ENCODE results near the gene SLC15A1.

The SLC15A1 gene

DNA sequence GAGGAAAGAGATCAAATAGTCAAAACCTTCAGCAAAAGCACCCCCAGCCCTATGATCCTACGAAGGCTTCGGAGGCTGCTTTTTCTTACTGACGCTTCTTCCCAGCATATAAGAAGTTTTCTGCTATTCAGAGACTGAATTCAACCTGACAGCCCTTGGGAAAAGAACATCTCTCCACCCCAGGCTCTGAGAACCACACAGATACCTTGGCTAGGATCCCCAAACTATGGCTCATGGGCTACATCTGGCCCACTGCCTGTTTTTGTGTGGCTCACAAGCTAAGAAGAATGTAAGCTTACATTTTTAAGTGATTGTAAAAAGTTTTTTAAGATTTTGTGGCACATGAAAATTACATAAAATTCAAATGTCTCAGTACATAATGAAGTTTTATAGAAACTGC, 3.0 kb downstream of the SLC15A1 start:
- DNase-seq: peak; percentile 72

DNA sequence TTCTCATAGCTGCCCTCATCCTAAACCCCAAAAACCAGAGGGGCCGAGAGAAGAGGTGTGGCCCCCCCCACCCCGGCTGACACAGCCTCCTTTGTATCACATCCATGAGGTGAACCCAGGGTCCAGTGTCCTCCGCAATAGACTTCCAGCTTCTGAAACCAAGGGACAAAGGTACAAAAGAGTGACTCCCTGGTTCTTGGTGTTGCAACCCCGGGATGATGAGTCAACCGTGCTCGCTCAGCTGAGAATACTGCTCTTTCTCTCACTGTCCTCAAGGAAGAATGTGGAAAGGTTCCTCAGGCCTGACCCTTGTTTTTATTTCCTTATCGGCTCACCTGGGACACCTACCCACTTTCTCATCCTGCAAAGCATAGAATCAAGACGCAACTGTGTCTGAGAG, 5.5 kb downstream of the SLC15A1 start:
- DNase-seq: no peak

DNA sequence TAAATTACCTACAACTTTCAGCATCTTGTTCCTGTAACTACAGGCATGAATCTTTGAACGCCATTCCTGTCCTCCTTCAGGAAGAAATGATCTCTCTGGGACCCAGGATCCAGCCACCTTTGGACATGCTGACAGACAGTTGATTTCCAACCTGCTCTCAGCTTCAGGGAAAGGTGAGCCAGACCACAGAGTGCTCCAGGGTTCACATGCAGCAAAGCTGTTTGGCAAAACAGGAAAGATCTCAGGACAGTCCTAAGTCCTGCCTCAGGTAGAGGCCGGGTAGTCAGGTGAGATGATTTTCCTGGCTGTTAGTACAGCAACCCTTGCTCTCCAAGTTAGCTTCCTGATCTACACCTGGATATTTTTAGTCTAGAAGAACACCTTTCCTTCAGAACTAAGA, 9.1 kb downstream of the SLC15A1 start:
- DNase-seq: no peak

DNA sequence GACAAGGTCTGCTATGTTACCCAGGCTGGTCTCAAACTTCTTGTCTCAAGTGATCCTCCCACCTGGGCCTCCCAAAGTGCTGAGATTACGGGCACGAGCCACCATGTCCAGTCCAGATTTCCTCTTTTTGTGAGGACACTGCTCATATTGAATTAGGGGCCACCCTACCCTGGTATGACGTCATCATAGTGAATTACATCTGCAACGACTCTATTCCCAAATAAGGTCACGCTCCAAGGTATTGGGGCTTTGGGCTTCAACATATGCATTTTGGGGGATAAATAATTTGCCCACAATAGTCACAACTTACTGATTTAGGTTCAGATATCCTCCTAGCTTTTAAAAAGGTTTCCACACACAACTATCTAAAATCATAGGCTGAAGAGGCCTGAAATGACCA, 9.5 kb downstream of the SLC15A1 start:
- DNase-seq: no peak

DNA sequence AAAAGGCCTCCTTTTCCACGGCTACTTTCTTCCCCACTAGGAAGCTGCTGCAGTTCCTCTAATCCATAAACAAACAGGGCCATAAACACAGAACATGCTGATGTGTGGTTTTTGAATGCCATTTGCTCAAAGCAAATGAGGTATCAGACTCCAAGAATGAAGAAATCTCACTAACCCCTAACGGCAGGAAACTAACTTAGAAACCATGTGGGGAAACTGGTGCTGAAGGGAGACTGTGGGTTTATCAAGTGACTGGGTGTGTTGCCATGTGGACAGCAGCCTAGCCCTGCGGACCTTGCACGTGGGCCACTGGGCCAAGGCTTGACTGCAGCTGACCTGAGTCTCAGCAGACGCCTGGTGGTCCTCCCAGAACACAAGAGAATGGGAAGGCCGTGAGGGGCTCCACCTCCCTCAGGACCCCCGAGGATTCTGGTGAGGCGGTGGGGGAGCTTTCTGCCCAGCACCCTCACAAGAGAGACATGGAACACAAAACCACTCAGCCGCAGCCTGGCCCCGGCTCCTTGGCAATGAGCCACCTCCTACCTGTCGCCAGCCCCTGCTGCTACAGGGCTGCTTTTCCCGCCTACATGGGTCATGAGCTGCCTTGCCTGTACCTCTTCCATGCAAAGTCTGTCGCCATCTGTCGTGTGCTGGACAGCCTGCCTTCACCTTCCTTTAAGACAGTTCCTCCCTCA, 10.6 kb downstream of the SLC15A1 start:
- DNase-seq: no peak

DNA sequence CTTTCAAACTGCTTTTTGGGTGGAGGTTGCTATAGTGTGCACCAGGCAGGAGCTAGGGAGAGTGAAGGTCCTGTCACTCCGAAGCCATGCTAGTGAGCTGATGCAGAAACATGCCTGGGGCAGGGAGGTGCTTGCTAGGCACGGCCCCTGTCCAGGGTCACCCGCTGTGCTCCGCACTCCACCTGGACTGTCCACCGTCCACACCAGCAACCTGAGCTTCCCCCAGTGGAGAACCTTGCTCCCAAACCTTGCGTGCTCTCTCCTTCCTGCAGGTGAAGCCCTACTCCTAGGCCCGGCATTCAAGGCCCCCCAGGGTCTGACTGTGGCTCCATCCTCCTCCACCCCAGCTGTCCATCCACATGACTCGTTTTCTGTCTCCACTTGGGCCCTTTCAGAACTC, 12.3 kb downstream of the SLC15A1 start:
- DNase-seq: no peak

DNA sequence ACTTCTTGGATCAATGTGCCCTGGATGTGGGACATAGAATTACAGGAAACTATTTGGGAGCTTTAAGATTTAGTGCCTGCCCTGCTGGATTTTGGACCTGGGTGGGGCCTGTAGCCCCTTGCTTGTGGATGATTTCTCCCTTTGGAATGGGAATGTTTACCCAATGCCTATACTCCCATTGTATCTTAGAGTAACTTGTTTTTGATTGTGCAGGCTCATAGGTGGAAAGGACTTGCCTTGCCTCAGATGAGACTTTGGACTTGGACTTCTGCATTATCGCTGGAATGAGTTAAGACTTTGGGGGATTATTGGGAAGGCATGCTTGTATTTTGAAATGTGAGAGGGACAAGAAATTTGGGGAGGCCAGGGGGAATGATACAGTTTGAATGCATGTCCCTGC, 13.5 kb downstream of the SLC15A1 start:
- no peak for DNase-seq

DNA sequence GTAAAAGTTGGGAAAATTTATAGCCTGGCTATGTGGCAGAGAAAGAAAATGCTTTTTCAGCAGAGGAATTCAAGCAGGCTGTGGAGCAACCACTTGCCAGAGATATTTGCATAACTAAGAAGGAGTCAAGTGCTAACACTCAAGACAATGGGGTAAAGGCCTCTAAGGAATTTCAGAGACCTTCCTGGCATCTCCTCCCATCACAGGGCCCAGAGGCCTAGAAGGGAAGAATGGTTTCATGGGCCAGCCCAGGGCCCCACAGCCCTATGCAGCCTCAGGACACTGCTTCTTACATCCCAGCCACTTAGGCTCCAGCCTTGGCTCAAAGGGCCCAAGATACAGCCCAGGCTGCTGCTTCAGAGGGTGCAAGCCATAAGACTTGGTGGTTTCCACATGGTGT, 14.3 kb downstream of the SLC15A1 start:
- DNase-seq: no peak

DNA sequence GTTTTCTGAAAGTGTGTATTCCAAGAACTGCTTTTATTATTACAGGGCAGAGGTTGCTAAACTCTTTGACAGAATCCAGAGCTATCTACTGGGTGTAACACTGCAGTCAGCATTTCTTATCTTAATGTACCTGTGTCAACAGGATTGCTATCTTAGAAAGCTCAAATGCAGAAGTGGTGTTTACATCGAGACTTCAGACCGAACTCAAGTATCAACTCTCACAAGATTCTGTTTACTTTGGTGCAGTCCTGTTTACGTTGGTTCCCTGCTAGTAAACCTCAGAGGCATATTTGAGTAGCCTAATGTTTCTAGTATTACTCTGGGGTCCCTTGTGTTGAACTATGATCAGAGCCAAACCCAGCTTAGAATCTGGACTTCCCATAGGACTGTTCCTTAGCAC, 20.5 kb downstream of the SLC15A1 start:
- no peak for DNase-seq

DNA sequence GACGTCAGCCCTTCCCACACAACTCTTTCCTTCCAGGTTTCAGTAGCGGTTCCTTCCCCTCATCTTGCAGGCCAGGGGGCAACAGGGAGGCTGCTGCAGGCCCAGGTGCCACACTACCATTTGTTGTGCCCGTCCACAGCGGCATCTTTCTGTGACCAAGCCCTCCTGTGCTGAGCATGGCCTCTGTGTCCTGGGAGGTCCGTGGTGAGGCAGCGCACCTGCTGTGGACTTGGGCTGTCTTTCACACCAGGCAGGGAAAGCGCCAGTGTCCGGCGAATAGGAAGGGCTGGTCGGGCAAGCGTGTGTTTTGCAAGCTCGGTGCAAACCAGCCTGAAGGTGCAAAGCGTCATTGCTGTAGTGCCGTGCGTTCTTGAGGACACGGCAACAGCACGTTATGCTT, 21.4 kb downstream of the SLC15A1 start:
- DNase-seq: no peak

DNA sequence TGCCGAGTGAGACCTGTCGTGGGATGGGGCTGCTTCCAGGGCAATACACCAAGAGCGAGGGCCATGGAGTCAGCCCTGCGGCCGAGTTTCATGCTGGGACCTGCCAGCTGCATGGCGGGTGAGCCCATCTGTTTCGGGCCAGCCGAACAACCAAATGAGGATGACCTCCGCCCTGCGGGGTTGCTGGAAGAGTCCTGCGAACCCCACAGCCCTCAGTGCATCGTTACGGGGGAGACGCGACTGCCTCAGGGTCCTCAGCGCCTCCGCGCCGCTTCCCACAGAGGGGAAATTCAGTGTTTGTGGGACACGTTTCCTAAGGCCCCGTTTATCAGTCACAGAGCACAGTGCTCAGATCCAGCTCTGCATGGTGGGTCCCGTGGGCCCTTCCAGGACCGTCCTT, 22.0 kb downstream of the SLC15A1 start:
- no peak for DNase-seq

DNA sequence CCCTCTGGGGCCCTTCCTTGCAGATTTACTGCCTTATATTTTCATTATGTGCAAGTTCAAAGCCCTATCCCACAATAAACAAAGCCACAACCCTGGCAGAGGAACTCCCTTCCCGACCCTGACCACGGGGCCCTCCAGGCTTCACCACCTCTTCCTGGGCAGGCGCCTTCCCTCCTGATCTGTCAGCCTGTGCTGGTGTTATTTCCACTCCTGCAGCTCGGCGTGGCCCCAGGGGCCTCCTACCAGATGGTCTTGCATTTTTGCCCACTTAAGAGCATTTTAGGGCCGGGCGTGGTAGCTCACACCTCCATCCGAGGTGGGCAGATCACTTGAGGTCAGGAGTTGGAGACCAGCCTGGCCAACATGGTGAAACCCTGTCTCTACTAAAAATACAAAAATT, 22.8 kb downstream of the SLC15A1 start:
- no peak for DNase-seq

DNA sequence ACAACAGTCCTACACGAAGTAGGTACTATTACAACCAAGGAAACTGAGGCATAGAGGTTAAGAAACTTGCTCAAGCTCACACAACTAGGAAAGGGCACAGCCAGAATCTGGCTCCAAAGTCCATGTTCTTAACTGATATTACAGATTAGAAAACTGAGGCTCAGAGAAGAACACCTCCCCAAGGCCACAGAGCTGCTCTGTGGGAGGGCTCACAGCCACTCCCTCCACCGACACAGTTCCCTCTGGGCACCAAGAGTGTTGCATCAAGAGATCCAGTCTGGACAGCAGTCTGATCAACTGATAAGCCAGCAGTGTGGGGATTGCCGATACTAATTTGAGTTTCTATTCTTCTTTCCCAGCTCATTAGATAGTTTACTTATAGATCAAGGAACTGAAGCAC, 29.5 kb downstream of the SLC15A1 start:
- no peak for DNase-seq

DNA sequence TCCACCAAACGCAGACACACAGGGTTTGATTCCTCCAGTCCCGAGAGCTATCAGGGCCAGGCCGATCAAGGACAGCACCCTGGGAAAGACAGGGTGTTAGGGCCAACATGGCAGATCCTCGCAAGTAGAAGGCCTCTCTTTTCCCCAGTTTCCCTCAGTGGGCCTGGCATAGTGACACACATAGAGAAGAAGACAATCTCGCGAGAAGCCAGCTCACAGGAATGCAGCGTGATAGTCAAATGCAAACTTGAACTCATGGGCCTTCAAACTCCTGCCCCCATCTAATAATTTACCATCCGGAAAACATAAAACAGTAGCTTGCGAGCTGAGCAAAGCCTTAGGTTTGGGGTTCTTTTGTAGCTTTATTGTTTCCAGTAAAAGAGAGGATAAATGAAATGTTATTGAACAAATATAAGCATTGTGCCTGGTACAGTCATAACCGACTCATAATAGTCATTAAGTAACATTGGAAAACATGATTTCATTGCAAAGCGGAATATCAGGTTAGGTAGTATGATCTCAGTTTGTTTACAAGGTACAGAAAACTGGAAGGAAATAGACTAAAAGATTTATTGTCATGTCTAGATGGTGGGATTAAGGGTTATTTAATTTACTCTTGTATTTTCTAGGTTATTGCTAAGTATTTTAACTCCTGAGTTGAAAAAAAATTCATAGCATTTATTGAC, 30.5 kb downstream of the SLC15A1 start:
- DNase-seq: no peak

DNA sequence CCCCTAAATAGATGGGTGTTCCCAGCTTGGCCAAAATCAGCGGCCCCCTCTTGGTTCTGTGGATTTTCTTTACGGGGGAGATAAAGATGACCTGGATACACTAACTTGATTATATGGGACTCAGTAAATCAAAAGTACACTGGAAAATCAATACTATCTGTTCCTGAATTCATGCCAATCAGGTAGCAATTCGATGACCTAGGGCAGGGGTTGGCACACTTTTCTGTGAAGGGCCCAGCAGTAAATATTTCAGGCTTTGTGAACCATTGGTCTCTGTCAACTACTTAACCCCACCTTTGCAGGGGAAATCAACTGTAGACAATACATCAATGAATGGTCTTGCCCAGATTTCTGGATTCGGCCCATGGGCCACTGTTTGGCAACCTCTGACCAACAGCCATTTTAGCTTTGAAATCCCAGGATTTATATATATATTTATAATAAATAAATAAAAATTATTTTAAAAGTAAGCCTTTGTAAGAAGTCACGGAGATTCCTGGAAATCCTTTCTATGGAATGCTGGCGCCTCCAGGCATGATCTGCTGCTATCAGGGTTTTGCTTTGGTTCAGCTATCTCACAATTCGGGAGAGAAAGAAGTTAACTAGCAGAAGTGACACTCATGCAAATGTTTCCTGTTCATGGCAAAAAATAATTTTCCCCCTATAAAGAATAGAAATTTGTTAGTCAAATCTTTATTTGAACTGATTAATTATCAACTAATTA, 32.8 kb downstream of the SLC15A1 start:
- DNase-seq: no peak

DNA sequence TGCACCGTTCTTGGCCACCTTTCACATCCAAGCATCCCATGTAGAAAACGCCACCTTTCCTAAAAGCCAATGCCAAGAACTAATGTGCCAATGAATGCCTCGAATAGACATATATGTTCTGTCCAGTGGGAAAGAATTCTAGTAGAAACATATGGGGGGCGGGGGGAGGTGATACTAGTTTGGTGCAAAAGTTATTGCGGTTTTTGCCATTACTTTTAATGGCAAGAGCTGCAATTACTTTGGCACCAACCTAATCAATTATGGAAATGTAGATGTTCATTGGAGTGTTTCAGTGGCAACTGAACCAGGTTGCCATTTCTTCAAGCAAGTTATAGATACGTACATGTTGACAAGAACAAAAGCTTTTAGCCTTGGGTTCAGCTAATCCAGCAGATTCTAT, 34.6 kb downstream of the SLC15A1 start:
- no peak for DNase-seq

DNA sequence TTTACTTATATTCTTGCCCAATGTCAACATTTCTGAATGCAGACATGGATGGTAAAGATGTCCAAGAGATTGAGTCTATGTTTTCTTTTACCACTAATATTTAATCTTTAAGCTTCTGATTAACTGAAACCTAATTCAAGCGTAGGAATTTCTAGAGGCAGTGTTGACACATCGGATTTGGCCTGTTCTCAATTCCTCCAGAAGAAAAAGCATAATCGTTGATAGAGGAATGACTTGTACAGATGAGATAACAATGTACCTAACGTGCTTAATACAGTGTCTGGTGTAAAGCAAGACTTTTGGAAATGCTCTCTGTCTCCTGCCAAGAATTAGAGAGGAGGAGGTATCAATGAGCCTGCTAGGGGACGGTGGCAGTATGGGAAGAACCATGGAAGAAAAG, 35.2 kb downstream of the SLC15A1 start:
- no peak for DNase-seq

DNA sequence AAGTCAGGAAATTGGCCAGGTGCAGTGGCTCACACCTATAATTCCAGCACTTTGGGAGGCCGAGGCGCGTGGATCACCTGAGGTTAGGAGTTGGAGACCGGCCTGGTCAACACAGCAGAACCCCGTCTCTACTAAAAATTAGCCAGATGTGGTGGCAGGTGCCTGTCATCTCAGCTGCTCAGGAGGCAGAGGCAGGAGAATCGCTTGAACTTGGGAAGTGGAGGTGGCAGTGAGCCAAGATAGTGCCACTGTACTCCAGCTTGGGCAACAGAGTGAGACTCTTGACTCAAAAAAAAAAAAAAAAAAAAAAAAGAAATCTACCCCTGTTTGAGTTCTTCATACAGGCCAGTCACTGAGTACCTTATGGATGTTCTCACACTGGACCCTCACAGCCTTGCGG, 42.0 kb downstream of the SLC15A1 start:
- no peak for DNase-seq

DNA sequence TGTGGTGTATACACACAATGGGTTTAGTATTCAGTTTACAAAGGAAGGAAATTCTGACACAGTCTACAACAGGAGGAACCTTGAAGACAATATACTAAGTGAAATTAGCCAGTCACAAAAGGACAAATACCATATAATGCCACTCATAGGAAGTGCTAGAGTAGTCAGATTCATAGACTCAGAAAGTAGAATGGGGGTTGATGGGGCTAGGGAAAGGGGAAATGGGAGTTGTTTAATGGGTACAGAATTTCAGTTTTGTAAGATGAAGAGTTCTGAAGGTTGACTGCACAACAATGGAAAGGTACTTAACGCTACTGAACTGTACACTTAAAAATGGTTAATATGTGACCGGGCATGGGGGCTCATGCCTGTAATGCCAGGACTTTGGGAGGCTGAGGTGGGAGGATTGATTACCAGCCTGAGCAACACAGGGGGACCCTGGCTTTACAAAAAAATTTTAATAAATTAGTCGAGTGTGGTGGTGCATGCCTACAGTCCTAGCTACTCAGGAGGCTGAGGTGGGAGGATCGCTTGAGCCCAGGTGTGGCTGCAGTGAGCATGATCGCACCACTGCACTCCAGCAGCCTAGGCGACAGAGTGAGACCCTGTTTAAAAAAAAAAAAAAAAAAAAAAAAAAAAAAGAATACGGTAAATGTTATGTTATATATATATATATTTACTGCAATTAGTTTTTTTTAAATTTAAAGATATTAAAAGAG, 45.0 kb downstream of the SLC15A1 start:
- no peak for DNase-seq

DNA sequence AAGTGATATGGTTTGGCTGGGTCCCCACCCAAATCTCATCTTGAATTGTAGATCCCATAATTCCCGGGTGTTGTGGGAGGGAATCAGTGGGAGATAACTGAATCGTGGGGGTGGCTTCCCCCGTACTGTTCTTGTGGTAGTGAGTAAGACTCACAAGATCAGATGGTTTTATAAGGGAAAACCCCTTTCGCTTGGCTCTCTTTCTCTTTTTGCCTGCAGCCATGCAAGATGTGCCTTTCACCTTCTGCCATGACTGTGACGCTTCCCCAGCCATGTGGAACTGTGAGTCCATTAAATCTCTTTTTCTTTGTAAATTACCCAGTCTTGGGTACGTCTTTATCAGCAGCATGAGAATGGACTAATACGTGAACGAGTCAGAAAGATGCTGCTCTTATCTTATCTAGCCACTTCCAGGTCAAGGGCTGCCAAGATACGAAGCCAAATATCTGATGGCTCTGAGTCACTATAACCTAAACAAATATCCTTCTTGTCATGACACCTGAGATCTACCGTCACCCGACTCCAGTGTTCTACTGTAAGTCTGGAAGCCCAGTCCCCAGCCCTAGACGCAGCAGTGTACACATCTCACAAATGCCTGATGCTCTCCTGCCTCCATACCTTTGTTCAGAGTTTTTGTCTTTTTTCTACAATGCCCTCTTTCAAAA, 45.9 kb downstream of the SLC15A1 start:
- no peak for DNase-seq

DNA sequence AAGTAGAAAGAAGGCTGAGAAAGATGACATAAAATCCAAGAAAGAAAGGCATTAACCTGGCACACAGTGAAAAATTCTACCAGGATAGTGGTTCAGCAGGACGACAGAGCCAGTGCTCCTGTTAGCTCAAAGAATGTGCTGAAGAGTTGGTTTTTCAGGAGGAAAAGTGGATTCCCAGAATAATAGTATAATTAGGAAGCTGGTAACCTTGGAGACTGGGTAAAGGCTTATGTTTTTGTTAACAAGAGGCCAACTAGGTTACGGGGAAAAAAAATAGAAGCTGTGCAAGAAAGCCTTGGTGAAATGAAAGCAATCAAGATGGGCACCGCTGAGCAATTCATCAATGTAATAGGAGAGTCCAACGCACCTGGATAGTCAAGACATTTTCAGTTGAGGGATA, 54.7 kb downstream of the SLC15A1 start:
- no peak for DNase-seq

DNA sequence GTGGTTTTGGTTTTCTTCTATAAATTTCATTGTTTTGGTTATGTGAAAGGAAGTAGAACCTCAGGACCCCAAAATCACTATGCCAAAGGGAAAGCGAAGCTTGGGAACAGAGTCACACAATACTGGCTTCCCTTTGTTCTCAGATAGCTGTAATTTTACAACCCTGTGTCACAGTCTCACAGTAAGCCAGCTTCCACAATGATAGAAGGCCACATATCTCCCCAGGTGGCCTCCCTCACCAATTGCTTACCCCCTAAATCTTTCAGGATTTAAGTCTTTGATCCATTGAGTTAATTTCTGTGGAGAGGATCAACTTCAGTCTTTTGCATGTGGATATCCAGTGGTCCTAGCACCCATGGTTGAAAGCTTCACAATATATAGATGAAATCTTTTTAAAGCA, 58.7 kb downstream of the SLC15A1 start:
- no peak for DNase-seq

DNA sequence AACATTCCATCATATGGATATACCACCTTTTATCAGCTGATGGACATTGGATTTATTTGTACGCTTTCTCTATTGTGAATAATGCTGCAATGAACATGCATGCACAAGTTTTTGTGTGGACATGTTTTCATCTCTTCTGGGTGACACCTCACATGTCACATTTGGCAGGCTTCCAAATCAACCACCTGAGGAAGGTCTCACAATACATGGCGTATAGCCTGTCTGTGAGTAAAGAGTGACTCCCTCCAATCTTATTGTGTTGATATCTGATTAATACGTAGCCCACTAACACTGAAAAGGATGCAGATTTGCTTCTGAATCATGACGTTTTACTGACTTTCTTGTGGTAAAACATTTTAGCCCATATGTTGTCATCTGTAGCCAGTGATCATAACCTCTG, 61.1 kb downstream of the SLC15A1 start:
- DNase-seq: no peak
